OCI-LY3 (cell line): Measurements from ENCODE around the gene ARL6.
"Not testable (repeated sequence)": the region's sequence is repeated elsewhere in the genome, so short reads cannot be mapped to it uniquely, and the experiment has no call there.

Experiments used
- CTCF ChIP-seq: fragments of 200-600, 300-600 bp; sonication (generic); IDR thresholded peaks from 2 replicates; pipeline ENCODE4 v1.5.1; 2014; ENCODE audit warnings: antibody characterized with exemption, low read length, low read depth
- EZH2phosphoT487 ChIP-seq: fragments of 200-600 bp; shearing (Covaris generic); IDR thresholded peaks from 2 replicates; pipeline ENCODE4 v1.6.1; 2018; ENCODE audit warnings: antibody characterized with exemption, mixed run types, low read depth

GRCh38 chr3:97833184-97833583 lies 68.6 kb downstream of the ARL6 start:
- not testable (repeated sequence) for TF ChIP-seq CTCF, EZH2phosphoT487
